Mucosa of stomach (tissue), 1 donor: ENCODE data around the gene NDST1.
A peak's percentile ranks its signal among the peaks of the same experiment; 100 is the strongest.

Experiments
- H3K27me3 ChIP-seq: one replicate; pipeline ENCODE4 v1.7.0; 2013; ENCODE audit warnings: mild to moderate bottlenecking, low read length; ENCODE audit not compliant: control insufficient read depth, insufficient read depth
- H3K36me3 ChIP-seq: one replicate; pipeline ENCODE4 v1.7.0; 2013; ENCODE audit warnings: low read length; ENCODE audit not compliant: control insufficient read depth, insufficient read depth
- H3K4me1 ChIP-seq: one replicate; pipeline ENCODE4 v1.7.0; 2013; ENCODE audit warnings: mild to moderate bottlenecking, low read length; ENCODE audit not compliant: control insufficient read depth, insufficient read depth
- H3K4me3 ChIP-seq: one replicate; pipeline ENCODE4 v1.7.0; 2013; ENCODE audit warnings: low read length
- H3K9ac ChIP-seq: one replicate; pipeline ENCODE4 v1.7.0; 2013; ENCODE audit warnings: mild to moderate bottlenecking, low read length, moderate library complexity
- H3K9me3 ChIP-seq: one replicate; pipeline ENCODE4 v1.7.0; 2013; ENCODE audit warnings: mild to moderate bottlenecking, low read length, moderate library complexity; ENCODE audit not compliant: control insufficient read depth
- donor health status: Pancreatic carcinoma.

NDST1 gene

GRCh38 chr5:150596313-150596712 lies 88.4 kb downstream of the NDST1 start:
- Histone ChIP-seq H3K36me3 (no peaks in the 10 kb centered on the region), H3K27me3 (no peaks in the 10 kb centered on the region), H3K4me1 (peaks cover 25% of the 10 kb centered on the region), H3K9ac (no peak overlapping the region), H3K9me3 (no peaks in the 10 kb centered on the region), H3K4me3 (no peak overlapping the region)

DNA sequence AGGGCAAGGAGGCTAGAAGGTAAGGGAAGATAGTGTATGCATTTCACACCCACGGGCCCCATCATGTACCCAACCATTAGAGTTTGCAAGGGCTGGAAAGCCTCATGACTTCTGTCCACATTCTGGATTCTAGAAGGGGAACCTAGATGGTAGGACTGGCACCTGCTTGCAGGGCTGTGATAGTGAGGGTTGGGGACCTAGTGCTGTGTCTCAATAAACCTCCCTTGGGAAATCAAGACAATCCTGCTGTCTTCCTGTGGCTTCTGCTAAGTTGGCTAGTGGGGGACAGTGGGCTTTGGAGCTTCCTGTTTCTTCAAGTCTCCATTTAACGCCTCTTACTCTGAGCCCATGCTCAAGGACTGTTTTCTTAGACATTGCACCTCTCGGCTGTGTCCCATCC lies 88.9 kb downstream of the NDST1 start:
- no peaks in the 10 kb centered on the region for H3K9me3 ChIP-seq
- H3K27me3 ChIP-seq, result no peaks in the 10 kb centered on the region
- H3K4me1 ChIP-seq, result peaks cover 23% of the 10 kb centered on the region
- H3K9ac ChIP-seq, result no peak overlapping the region
- no peak overlapping the region for H3K4me3 ChIP-seq
- H3K36me3 ChIP-seq, result no peaks in the 10 kb centered on the region

- Histone ChIP-seq H3K9ac (no peak overlapping the region), H3K4me1 (peaks cover 23% of the 10 kb centered on the region), H3K4me3 (no peak overlapping the region), H3K9me3 (no peaks in the 10 kb centered on the region), H3K27me3 (no peaks in the 10 kb centered on the region), H3K36me3 (no peaks in the 10 kb centered on the region)
Measured at GRCh38 chr5:150598006-150598405, 90.1 kb downstream of the NDST1 start.

GRCh38 chr5:150598821-150599273 lies 90.9 kb downstream of the NDST1 start:
- Histone ChIP-seq H3K4me3 (no peak overlapping the region), H3K9ac (no peak overlapping the region), H3K4me1 (peaks cover 19% of the 10 kb centered on the region), H3K9me3 (no peaks in the 10 kb centered on the region), H3K36me3 (no peaks in the 10 kb centered on the region), H3K27me3 (no peaks in the 10 kb centered on the region)

DNA sequence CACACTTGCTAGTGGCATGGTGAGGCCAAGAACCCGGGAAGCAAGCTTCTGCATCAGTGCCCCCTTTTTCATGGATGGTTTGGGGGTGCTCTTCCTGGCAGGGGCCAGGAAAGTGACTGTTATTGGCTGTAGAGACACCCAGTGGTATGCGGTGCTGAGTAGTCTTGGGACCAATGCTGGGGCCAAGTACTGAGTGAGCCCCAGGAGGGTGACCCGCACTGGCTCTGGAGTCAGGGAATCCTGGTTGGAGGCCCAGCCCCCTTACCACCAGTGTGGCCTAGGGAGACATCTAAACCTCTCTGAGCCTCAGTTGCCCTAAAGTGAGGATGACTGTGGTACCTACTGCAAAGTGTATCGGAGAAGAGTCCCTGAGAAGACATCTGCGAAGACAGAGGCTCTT lies 91.3 kb downstream of the NDST1 start:
- H3K9me3 ChIP-seq, result no peaks in the 10 kb centered on the region
- H3K36me3 ChIP-seq, result no peaks in the 10 kb centered on the region
- H3K27me3 ChIP-seq, result no peaks in the 10 kb centered on the region
- no peak overlapping the region for H3K9ac ChIP-seq
- peaks cover 18% of the 10 kb centered on the region for H3K4me1 ChIP-seq
- no peak overlapping the region for H3K4me3 ChIP-seq

GRCh38 chr5:150599917-150600511 lies 92.1 kb downstream of the NDST1 start:
- peak overlapping the region; percentile 14 for H3K4me3 ChIP-seq
- H3K4me1 ChIP-seq, result peaks cover 25% of the 10 kb centered on the region
- peak overlapping the region; percentile 36 for H3K9ac ChIP-seq
- no peaks in the 10 kb centered on the region for H3K36me3 ChIP-seq
- no peaks in the 10 kb centered on the region for H3K27me3 ChIP-seq
- H3K9me3 ChIP-seq, result no peaks in the 10 kb centered on the region

DNA sequence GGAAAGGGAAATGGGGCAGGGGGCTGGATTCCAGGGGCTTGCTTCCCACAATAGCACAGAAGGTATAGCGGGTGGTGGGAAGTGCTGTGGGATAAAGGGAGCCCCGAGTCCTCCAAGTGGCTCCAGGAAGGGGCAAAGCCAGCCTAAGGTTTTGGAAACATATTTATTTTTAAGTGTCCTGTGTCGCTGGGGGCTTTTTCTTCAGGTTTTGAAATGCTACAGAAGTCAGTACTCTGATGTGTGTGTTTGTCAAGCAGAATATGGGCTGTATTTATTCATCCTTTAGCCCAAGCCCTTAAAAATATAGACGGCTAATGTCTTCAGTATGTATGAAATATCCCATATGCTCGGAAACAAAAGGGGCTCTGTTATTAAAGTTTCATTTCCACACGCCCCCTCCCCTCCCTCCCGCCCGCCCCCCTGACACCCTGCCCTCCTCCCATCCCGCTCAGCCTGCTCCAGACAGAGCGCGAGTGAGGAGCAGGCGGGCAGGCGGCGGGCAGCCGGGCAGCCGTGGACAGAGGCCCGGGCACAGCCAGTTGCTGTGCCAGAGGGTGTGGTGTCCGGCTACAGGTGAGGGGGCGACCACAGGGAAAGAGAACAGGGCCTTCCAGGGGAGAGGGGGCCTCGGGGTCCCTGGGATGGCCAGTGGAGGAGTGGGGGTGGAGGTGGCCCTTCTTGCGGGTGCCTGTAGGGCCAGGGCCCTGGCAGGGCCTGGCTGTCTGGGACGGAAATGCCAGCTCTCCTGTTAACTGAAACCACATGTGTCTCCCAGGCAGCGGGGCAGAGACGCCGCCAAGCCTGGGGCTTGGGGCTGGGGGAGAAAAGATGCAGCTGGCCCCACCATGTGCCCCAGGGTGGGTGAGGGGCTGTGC lies 92.9 kb downstream of the NDST1 start:
- H3K4me3 ChIP-seq, result peak overlapping the region; percentile 14
- H3K9ac ChIP-seq, result peak overlapping the region; percentile 36
- peaks cover 34% of the 10 kb centered on the region for H3K4me1 ChIP-seq
- no peaks in the 10 kb centered on the region for H3K27me3 ChIP-seq
- H3K36me3 ChIP-seq, result no peaks in the 10 kb centered on the region
- H3K9me3 ChIP-seq, result no peaks in the 10 kb centered on the region

DNA sequence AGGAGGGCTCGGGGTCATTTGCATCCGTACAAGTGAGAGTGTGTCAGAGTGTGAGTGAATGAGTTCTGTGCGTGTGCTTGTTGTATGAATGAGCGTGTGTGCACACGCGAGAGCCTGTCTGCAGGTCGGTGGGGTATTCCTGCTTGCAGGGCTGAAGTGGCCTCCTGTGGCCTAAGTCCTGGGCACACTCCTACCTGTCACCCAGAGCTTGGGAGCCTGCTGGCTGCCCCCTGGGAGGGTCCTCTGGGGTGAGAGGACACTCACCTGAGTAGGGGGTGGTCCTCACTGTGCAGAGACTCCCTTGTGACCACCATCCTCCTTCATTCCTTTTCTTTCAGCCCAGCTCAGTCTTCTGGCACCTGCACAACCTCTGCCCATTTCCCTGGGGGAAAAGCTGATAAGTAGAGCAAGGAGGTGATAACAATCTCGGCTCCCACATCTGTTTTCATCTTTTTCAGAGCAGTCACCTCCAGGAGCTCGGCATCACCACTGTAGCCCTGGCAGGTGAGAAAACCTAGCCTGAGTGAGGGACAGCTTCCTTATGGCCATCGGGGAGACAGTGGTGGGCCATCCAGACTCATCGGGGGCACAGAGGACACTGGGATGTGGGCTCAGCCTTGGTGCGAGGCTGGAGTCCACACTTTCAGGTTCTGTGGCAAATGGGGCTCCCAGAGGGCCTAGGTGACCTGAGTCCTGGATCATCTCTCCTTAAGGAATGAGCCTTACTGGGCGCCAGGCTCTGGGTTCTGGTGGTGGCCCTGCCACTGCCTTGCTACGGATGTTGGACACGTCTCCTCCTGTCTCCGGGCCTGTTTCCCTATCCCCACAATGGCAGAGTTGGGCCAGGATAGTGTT lies 93.8 kb downstream of the NDST1 start:
- Histone ChIP-seq H3K9ac (no peak overlapping the region), H3K4me3 (no peak overlapping the region), H3K4me1 (peaks cover 37% of the 10 kb centered on the region), H3K9me3 (no peaks in the 10 kb centered on the region), H3K27me3 (no peaks in the 10 kb centered on the region), H3K36me3 (no peaks in the 10 kb centered on the region)

- no peak overlapping the region for H3K4me3 ChIP-seq
- H3K9me3 ChIP-seq, result no peaks in the 10 kb centered on the region
- H3K9ac ChIP-seq, result no peak overlapping the region
- H3K4me1 ChIP-seq, result peaks cover 37% of the 10 kb centered on the region
- H3K36me3 ChIP-seq, result no peaks in the 10 kb centered on the region
- H3K27me3 ChIP-seq, result no peaks in the 10 kb centered on the region
Measured at GRCh38 chr5:150603052-150603451, 95.1 kb downstream of the NDST1 start.

DNA sequence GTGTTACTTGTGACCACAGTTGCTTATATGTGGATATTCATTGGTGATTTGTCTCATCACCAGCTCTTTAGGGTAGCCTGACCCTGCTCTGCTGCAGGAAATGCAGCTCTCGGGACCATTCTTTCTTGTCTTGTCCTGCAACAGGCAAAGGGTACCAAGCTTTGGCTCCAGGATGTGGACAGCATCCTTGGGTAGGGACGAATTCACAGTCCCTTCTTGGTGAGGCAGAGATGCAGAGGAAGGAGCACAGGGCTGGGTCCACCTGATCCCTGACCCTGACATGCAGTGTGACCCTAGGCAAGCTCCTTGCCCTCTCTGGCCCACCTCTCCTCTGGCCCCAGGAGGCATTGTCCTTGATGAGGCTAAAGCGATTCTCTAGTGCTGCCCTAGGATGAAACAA lies 95.6 kb downstream of the NDST1 start:
- H3K4me1 ChIP-seq, result peaks cover 37% of the 10 kb centered on the region
- no peak overlapping the region for H3K9ac ChIP-seq
- no peaks in the 10 kb centered on the region for H3K36me3 ChIP-seq
- no peaks in the 10 kb centered on the region for H3K9me3 ChIP-seq
- no peak overlapping the region for H3K4me3 ChIP-seq
- H3K27me3 ChIP-seq, result no peaks in the 10 kb centered on the region

- Histone ChIP-seq H3K36me3 (no peaks in the 10 kb centered on the region), H3K9me3 (no peaks in the 10 kb centered on the region), H3K9ac (no peak overlapping the region), H3K4me3 (no peak overlapping the region), H3K4me1 (peaks cover 35% of the 10 kb centered on the region), H3K27me3 (no peaks in the 10 kb centered on the region)
Measured at GRCh38 chr5:150604010-150604409, 96.1 kb downstream of the NDST1 start.
